Uterus (tissue), 2 donors: ENCODE results near the gene MIDN.

Experiments
- CTCF ChIP-seq, 4 experiments: fragments of 200-600 bp in 2 of 4; fragments of 450-650 bp in 2 of 4; sonication (generic) in 2 of 4; IDR thresholded peaks; one replicate each; pipeline ENCODE4 v1.5.1; 2016 to 2019; ENCODE audit warnings: antibody characterized with exemption in 4 of 4, mild to moderate bottlenecking in 2 of 4, moderate library complexity in 1 of 4
- POLR2A ChIP-seq, 2 donors: fragments of 450-650 bp; IDR thresholded peaks; one replicate each; pipeline ENCODE4 v1.6.1; 2016; ENCODE audit warnings: antibody characterized with exemption in 2 of 2, mild to moderate bottlenecking in 1 of 2, moderate library complexity in 1 of 2

- TF ChIP-seq CTCF (IDR thresholded peaks at IDR 0.05): no peak
- no peak for TF ChIP-seq POLR2A (IDR thresholded peaks at IDR 0.05)
Observed at GRCh38 chr19:1296078-1296477, 47.7 kb downstream of the MIDN start.
